GM12878 (cell line): ENCODE data around the gene ERVW-1. TPM values are rescaled to one million over a fixed set of nuclear protein-coding genes. Genes with fewer than 3 reads are reported as not detected.
A peak's percentile ranks its signal among the peaks of the same experiment; 100 is the strongest.
"Not testable (repeated sequence)": the region's sequence is repeated elsewhere in the genome, so short reads cannot be mapped to it uniquely, and the experiment has no call there.

ENCODE experiments used
- ATAC-seq: fragments of 200-7000 bp; cut with Tn5 transposase; 3 replicates; pipeline ENCODE4 v1.9.1; 2020; ENCODE audit warnings: mild to moderate bottlenecking, moderate library complexity
- Bru-seq: library from RNA; stranded (reverse); fragments of 400-500 nt; gene quantifications from one replicate; lab custom pipeline; 2021; lab: Mats Ljungman, UMichigan
- BruChase-seq, 2 experiments: library from RNA; stranded (reverse); fragments of 400-500 nt; gene quantifications; one replicate each; lab custom pipeline; 2021; lab: Mats Ljungman, UMichigan
- BruUV-seq: library from RNA; stranded (reverse); fragments of 400-500 nt; replicated peaks from 2 replicates; lab custom pipeline; 2021; lab: Mats Ljungman, UMichigan
- CTCF ChIA-PET: fragments of 300-600 bp; sonication (Branson Sonifier 250); formaldehyde crosslinking; extraction: SDS; loops from one replicate; lab custom pipeline; 2021; ENCODE audit warnings: inconsistent platforms; lab: Yijun Ruan, JAX
- POLR2A ChIA-PET: fragments of 350-600 bp; formaldehyde crosslinking; extraction: SDS; loops from one replicate; lab custom pipeline; 2021; ENCODE audit warnings: inconsistent platforms; lab: Charles Lee
- RAD21 ChIA-PET: fragments of 300-600 bp; sonication (Branson Sonifier 250); formaldehyde crosslinking; loops from one replicate; lab custom pipeline; 2023; ENCODE audit warnings: antibody characterized with exemption; ENCODE audit not compliant: unreplicated experiment; lab: Charles Lee
- SMC1A ChIA-PET: fragments of 300-600 bp; sonication (Branson Sonifier 250); formaldehyde crosslinking; loops from one replicate; lab custom pipeline; 2023; ENCODE audit not compliant: unreplicated experiment, uncharacterized antibody; lab: Charles Lee
- DNase-seq: peaks from one replicate; pipeline ENCODE4 v3.0.0-alpha.2; 2011; ENCODE audit warnings: low read depth, low spot score
- FAIRE-seq: peaks from 3 replicates; lab custom pipeline; 2011; peaks lifted over from hg19 to GRCh38; lab: Jason Lieb, UNC
- H2AFZ ChIP-seq: 2 replicates; pipeline ENCODE4 v1.6.0; 2011; ENCODE audit warnings: low read depth, low read length, control low read depth; ENCODE audit not compliant: control insufficient read depth
- H3K27ac ChIP-seq: 2 replicates; pipeline ENCODE4 v1.5.1; 2011; ENCODE audit warnings: control low read depth; ENCODE audit not compliant: control insufficient read depth, insufficient read depth
- H3K27me3 ChIP-seq, 2 experiments: replicated peaks in 1 of 2; 2 replicates each; pipeline versions ENCODE4 v1.6.0 to v1.6.1; 2011; ENCODE audit warnings: low read length in 1 of 2; ENCODE audit not compliant: control insufficient read depth in 2 of 2, insufficient read depth in 2 of 2
- H3K36me3 ChIP-seq, 2 experiments: 2 replicates each; pipeline ENCODE4 v1.5.1; 2011; ENCODE audit warnings: low read length in 1 of 2; ENCODE audit not compliant: control insufficient read depth in 2 of 2, insufficient read depth in 2 of 2
- H3K4me1 ChIP-seq: 2 replicates; pipeline ENCODE4 v1.6.1; 2011; ENCODE audit warnings: mild to moderate bottlenecking, low read length, moderate library complexity, mixed read lengths; ENCODE audit not compliant: control insufficient read depth, insufficient read depth
- H3K4me2 ChIP-seq: 2 replicates; pipeline ENCODE4 v1.6.0; 2011; ENCODE audit warnings: control low read depth; ENCODE audit not compliant: control insufficient read depth, insufficient read depth
- H3K4me3 ChIP-seq: fragments of 200-600 bp; sonication (generic); 2 replicates; pipeline ENCODE4 v1.5.1; 2016
- H3K79me2 ChIP-seq: 2 replicates; pipeline ENCODE4 v1.6.0; 2011; ENCODE audit warnings: low read length; ENCODE audit not compliant: control insufficient read depth, insufficient read depth
- H3K9ac ChIP-seq: 2 replicates; pipeline ENCODE4 v1.8.0; 2011; ENCODE audit warnings: low read length, control low read depth, mixed read lengths; ENCODE audit not compliant: control insufficient read depth, insufficient read depth
- H3K9me3 ChIP-seq: replicated peaks from 3 replicates; pipeline ENCODE4 v1.5.1; 2011; ENCODE audit warnings: mild to moderate bottlenecking, low read length; ENCODE audit not compliant: control insufficient read depth, insufficient read depth
- H4K20me1 ChIP-seq: 2 replicates; pipeline ENCODE4 v1.6.0; 2011; ENCODE audit not compliant: control insufficient read depth, insufficient read depth
- NFIC ChIP-seq: IDR thresholded peaks from 2 replicates; pipeline ENCODE4 v1.6.1; 2012; ENCODE audit warnings: low read depth, mild to moderate bottlenecking, inconsistent platforms, low read length, moderate library complexity
- PAX8 ChIP-seq: fragments of 450-650 bp; IDR thresholded peaks from 2 replicates; pipeline ENCODE4 v1.6.1; 2017; ENCODE audit warnings: mild to moderate bottlenecking, moderate library complexity
- TBL1XR1 ChIP-seq: IDR thresholded peaks from 2 replicates; pipeline ENCODE4 v1.6.1; 2012; ENCODE audit warnings: low read depth, low read length, improper control_type of control experiment
- USF1 ChIP-seq: IDR thresholded peaks from 2 replicates; pipeline ENCODE4 v1.6.1; 2011; ENCODE audit warnings: borderline replicate concordance, low read depth, mild to moderate bottlenecking, moderate library complexity, mixed read lengths, low read length; ENCODE audit not compliant: insufficient read depth; ENCODE audit errors: extremely low read length
- ZBTB33 ChIP-seq: fragments of 450-650 bp; IDR thresholded peaks from 2 replicates; pipeline ENCODE4 v1.6.1; 2017; ENCODE audit warnings: mild to moderate bottlenecking
- ZNF217 ChIP-seq: fragments of 450-650 bp; IDR thresholded peaks from 2 replicates; pipeline ENCODE4 v1.6.1; 2017; ENCODE audit warnings: antibody characterized with exemption, mild to moderate bottlenecking
- WGBS: methylation state at CpG from one replicate; pipeline ENCODE4 v1.1.6; 2016; ENCODE audit warnings: low lambda C conversion rate; ENCODE audit not compliant: insufficient replicate concordance, insufficient coverage; ENCODE audit errors: missing lambda C conversion rate; 5-methylcytosine and 5-hydroxymethylcytosine counted together
- in situ Hi-C: fragments of 300-500 bp; cut with MboI; formaldehyde crosslinking; loops from 9 replicates; pipeline ENCODE4 v1.14.3; 2018; ENCODE audit warnings: mixed read lengths
- intact Hi-C: fragments of 100-400 bp; cut with micrococcal nuclease; formaldehyde crosslinking; loops from one replicate; pipeline ENCODE4 v1.14.2; 2022; ENCODE audit not compliant: unreplicated experiment
- long read RNA-seq, 2 experiments: library from polyadenylated mRNA; unstranded; transcript quantifications; one replicate each; pipeline ENCODE4 v2.0.0, GENCODE V29; 2019 to 2020
- polyA minus RNA-seq, 3 experiments: library from RNA; depleted of rRNA, polyadenylated mRNA; stranded (reverse); fragments of >200 nt; gene quantifications; 2 replicates each; pipeline ENCODE4 v1.2.3, GENCODE V29; 2011
- polyA plus RNA-seq, 11 experiments: library from polyadenylated mRNA; depleted of rRNA in 4 of 11; unstranded in 6 of 11; stranded (reverse) in 5 of 11; fragments of >200 nt; fragmentation: Nextera tagmentation in 4 of 11; fragmentation: Illumina TruSeq in 1 of 11; extraction: Ambion mirVana in 4 of 11; extraction: Trizol in 1 of 11; gene quantifications; 1 replicate in 1 of 11; 2 replicates in 10 of 11; pipeline versions ENCODE4 v1.2.1 to v1.2.3, GENCODE V29; 2011 to 2016; ENCODE audit warnings: inconsistent platforms in 2 of 11, missing spikeins in 2 of 11, low read depth in 1 of 11
- total RNA-seq, 4 experiments: library from RNA; depleted of rRNA in 3 of 4; stranded (reverse); fragments of >200 nt in 3 of 4; fragmentation: Illumina TruSeq in 1 of 4; extraction: Trizol in 1 of 4; gene quantifications; 2 replicates each; pipeline versions ENCODE4 v1.2.1 to v1.2.3, GENCODE V29; 2013 to 2021

ERVW-1 gene
- total RNA-seq (2013; cell fraction: nucleolus; rRNA removed): not detected in 2 replicates
- total RNA-seq (2014; rRNA removed) (not detected in 2 replicates), total RNA-seq (2014; rRNA removed; fragmentation: Illumina TruSeq; extraction: Trizol) (not detected in 2 replicates), total RNA-seq (2021) (not detected in 2 replicates), polyA plus RNA-seq (2011; rRNA removed) (not detected in 2 replicates), polyA plus RNA-seq (2014; fragmentation: Illumina TruSeq; extraction: Trizol) (not detected in 2 replicates), polyA plus RNA-seq (2014; fragmentation: Nextera tagmentation; extraction: Ambion mirVana) (not detected), polyA plus RNA-seq (2014; rRNA removed) (not detected in 2 replicates), polyA plus RNA-seq (2016; fragmentation: Nextera tagmentation; extraction: Ambion mirVana) (under 1 TPM in 1 of 2 experiments, not detected in 1; 0.05 TPM), polyA minus RNA-seq (2011; rRNA and poly(A)+ RNA removed) (not detected in 2 replicates), Bru-seq, nascent RNA (not detected), BruChase-seq, experiment 1, labeled RNA remaining after a 6-hour chase (not detected), BruChase-seq, experiment 2, labeled RNA remaining after a 2-hour chase (percentile 12 among the genes with signal in this experiment)
- polyA plus RNA-seq (2011; ENCODE audit: low read depth): not detected
- polyA plus RNA-seq (2011; cell fraction: cytosol; rRNA removed): not detected in 2 replicates
- not detected in 2 replicates for polyA plus RNA-seq (2011; cell fraction: nucleus; rRNA removed)
- polyA plus RNA-seq (2012): 0.21 and 0.39 TPM in 2 replicates
- not detected in 2 replicates for polyA minus RNA-seq (2011; cell fraction: cytosol; rRNA and poly(A)+ RNA removed)
- not detected in 2 replicates for polyA minus RNA-seq (2011; cell fraction: nucleus; rRNA and poly(A)+ RNA removed)
- long read RNA-seq, experiment 1: 0 reads
- long read RNA-seq, experiment 2: 0 reads

- ATAC-seq, H3K4me2 ChIP-seq, H2AFZ ChIP-seq, H3K4me3 ChIP-seq, intact Hi-C loops, H3K27ac ChIP-seq, POLR2A ChIA-PET, H3K4me1 ChIP-seq, H3K27me3 ChIP-seq, H3K9ac ChIP-seq, H3K36me3 ChIP-seq, BruUV-seq, H3K9me3 ChIP-seq, H3K79me2 ChIP-seq, FAIRE-seq, DNase-seq, in situ Hi-C loops, H4K20me1 ChIP-seq: not testable (repeated sequence)
- RAD21 ChIA-PET: interaction anchor here (0.9 kb wide), 1 partner anchor 14 kb away, joined by 3 read pairs; no protein-coding TSS in a partner anchor
- CTCF ChIA-PET: interaction anchor here (3.6 kb wide), 1 partner anchor 17 kb away, joined by 11 read pairs; no protein-coding TSS in a partner anchor
- SMC1A ChIA-PET: interaction anchor here (0.9 kb wide), 1 partner anchor 30 kb away, joined by 3 read pairs; the partner anchor contains the start of gene GATAD1
- WGBS: 85% methylated on average over 11 of the region's 11 CpGs
These were observed at the start of gene ERVW-1 for GRCh38 chr7:92477681-92478080. ERVW-1 (minus strand) TSS chr7:92477946; CDS start chr7:92470381, 7,565 bp downstream.

- ATAC-seq: no peak
- TF ChIP-seq TBL1XR1 (no peak), ZNF217 (no peak), USF1 (no peak), ZBTB33 (no peak), PAX8 (no peak), NFIC (no peak)
- TF ChIP-seq, all 136 proteins: peak for 0
- FAIRE-seq (no peak), DNase-seq (no peak)
- H3K36me3 ChIP-seq: no peaks in the 10 kb centered on the region
- no peak overlapping the region for H3K4me3 ChIP-seq
- ChIA-PET SMC1A (no interaction called here), CTCF (no interaction called here), RAD21 (no interaction called here), POLR2A (no interaction called here)
- WGBS: 92% methylated on average over 2 of the region's 2 CpGs
- H3K79me2 ChIP-seq: peaks cover 14% of the 10 kb centered on the region
- no peak overlapping the region for H3K9ac ChIP-seq
- BruUV-seq: no TSS peak
- no peaks in the 10 kb centered on the region for H3K27me3 ChIP-seq
- no peaks in the 10 kb centered on the region for H3K4me1 ChIP-seq
- H3K9me3 ChIP-seq: no peaks in the 10 kb centered on the region
- no peak overlapping the region for H3K27ac ChIP-seq
- no peak overlapping the region for H2AFZ ChIP-seq
- no peaks in the 10 kb centered on the region for H4K20me1 ChIP-seq
- intact Hi-C loops (no loop called here), in situ Hi-C loops (no loop called here)
- no peak overlapping the region for H3K4me2 ChIP-seq
These were observed 45.4 kb upstream of the ERVW-1 start for GRCh38 chr7:92523110-92523509.
